GM23338 (cell line): Measurements from ENCODE around the gene EDNRB. TPM values are rescaled to one million over a fixed set of nuclear protein-coding genes. Genes with fewer than 3 reads are reported as not detected.

ENCODE experiments used
- ATAC-seq: fragments of 200-7000 bp; cut with Tn5 transposase; 3 replicates; pipeline ENCODE4 v1.9.1; 2020
- DNase-seq: peaks from one replicate; pipeline ENCODE4 v3.0.0-alpha.2; 2015; ENCODE audit warnings: low spot score
- H2AFZ ChIP-seq: fragments of 200-600 bp; sonication (generic); 2 replicates; pipeline ENCODE4 v1.8.0; 2016; ENCODE audit warnings: antibody characterized with exemption, mild to moderate bottlenecking, moderate library complexity
- H3F3A ChIP-seq: fragments of 200-600 bp; sonication (generic); replicated peaks from 2 replicates; pipeline ENCODE4 v1.8.0; 2017; ENCODE audit warnings: antibody characterized with exemption, mixed run types, low read depth
- H3K27ac ChIP-seq: fragments of 200-600 bp; sonication (generic); 2 replicates; pipeline ENCODE4 v1.6.1; 2016; ENCODE audit warnings: low read depth
- H3K27me3 ChIP-seq: fragments of 200-600 bp; sonication (generic); 2 replicates; pipeline ENCODE4 v1.8.0; 2016; ENCODE audit warnings: mild to moderate bottlenecking, mixed run types, moderate library complexity; ENCODE audit not compliant: insufficient read depth
- H3K36me3 ChIP-seq: fragments of 200-600 bp; sonication (generic); 2 replicates; pipeline ENCODE4 v1.8.0; 2016; ENCODE audit warnings: mild to moderate bottlenecking; ENCODE audit not compliant: insufficient read depth
- H3K4me1 ChIP-seq: fragments of 200-600 bp; sonication (generic); 2 replicates; pipeline ENCODE4 v1.8.0; 2016; ENCODE audit warnings: mild to moderate bottlenecking, moderate library complexity; ENCODE audit not compliant: insufficient read depth
- H3K4me2 ChIP-seq: fragments of 200-600 bp; sonication (generic); 2 replicates; pipeline ENCODE4 v1.7.1; 2017; ENCODE audit warnings: mixed run types
- H3K4me3 ChIP-seq: fragments of 200-600 bp; sonication (generic); 2 replicates; pipeline ENCODE4 v1.6.1; 2016; ENCODE audit warnings: mixed run types
- H3K79me2 ChIP-seq: fragments of 200-600 bp; sonication (generic); replicated peaks from 2 replicates; pipeline ENCODE4 v1.8.0; 2017; ENCODE audit warnings: mild to moderate bottlenecking; ENCODE audit not compliant: insufficient read depth
- H3K9me2 ChIP-seq: fragments of 200-600 bp; sonication (generic); 2 replicates; pipeline ENCODE4 v1.8.0; 2017; ENCODE audit not compliant: insufficient read depth
- H4K20me1 ChIP-seq: fragments of 200-600 bp; sonication (generic); replicated peaks from 2 replicates; pipeline ENCODE4 v1.8.0; 2017; ENCODE audit warnings: mild to moderate bottlenecking; ENCODE audit not compliant: insufficient read depth
- H3K27ac Mint-ChIP-seq: 2 replicates; pipeline ENCODE4 v1.8.0; 2020; ENCODE audit warnings: inconsistent platforms, mild to moderate bottlenecking, moderate library complexity, mixed read lengths
- H3K27me3 Mint-ChIP-seq: 3 replicates; pipeline ENCODE4 v1.8.0; 2022; ENCODE audit warnings: low read depth, mild to moderate bottlenecking, moderate library complexity, mixed read lengths, inconsistent platforms; ENCODE audit not compliant: insufficient read depth, poor library complexity
- H3K36me3 Mint-ChIP-seq: 3 replicates; pipeline ENCODE4 v1.8.0; 2021; ENCODE audit warnings: low read depth, mild to moderate bottlenecking, inconsistent platforms, moderate library complexity, mixed read lengths
- H3K4me1 Mint-ChIP-seq: 3 replicates; pipeline ENCODE4 v1.8.0; 2020; ENCODE audit warnings: mild to moderate bottlenecking, inconsistent platforms, mixed read lengths
- H3K4me3 Mint-ChIP-seq: 3 replicates; pipeline ENCODE4 v1.8.0; 2021; ENCODE audit warnings: moderate library complexity, mild to moderate bottlenecking, inconsistent platforms, mixed read lengths
- H3K9me3 Mint-ChIP-seq: 3 replicates; pipeline ENCODE4 v1.8.0; 2020; ENCODE audit warnings: moderate library complexity, mild to moderate bottlenecking, inconsistent platforms, mixed read lengths
- CREB1 ChIP-seq: fragments of 250-450 bp; sonication (Bioruptor Pico); IDR thresholded peaks from 2 replicates; pipeline ENCODE4 v1.5.0; 2020; ENCODE audit warnings: low read depth, mild to moderate bottlenecking, moderate library complexity
- EZH2 ChIP-seq: fragments of 200-600 bp; sonication (generic); IDR thresholded peaks from one replicate; pipeline ENCODE4 v1.8.0; 2017; ENCODE audit warnings: antibody characterized with exemption, mild to moderate bottlenecking, low read depth; ENCODE audit not compliant: unreplicated experiment
- EZH2phosphoT487 ChIP-seq: fragments of 200-600 bp; sonication (generic); IDR thresholded peaks from one replicate; pipeline ENCODE4 v1.8.1; 2018; ENCODE audit warnings: antibody characterized with exemption; ENCODE audit not compliant: unreplicated experiment
- JUNB ChIP-seq: IDR thresholded peaks from one replicate; pipeline ENCODE4 v1.6.1; 2016; ENCODE audit warnings: antibody characterized with exemption; ENCODE audit not compliant: unreplicated experiment
- NANOG ChIP-seq: IDR thresholded peaks from 2 replicates; pipeline ENCODE4 v1.6.1; 2016; ENCODE audit warnings: antibody characterized with exemption, borderline replicate concordance
- POLR2AphosphoS5 ChIP-seq: IDR thresholded peaks from 2 replicates; pipeline ENCODE4 v1.6.1; 2016; ENCODE audit warnings: antibody characterized with exemption, low read depth
- STAT1 ChIP-seq: IDR thresholded peaks from one replicate; pipeline ENCODE4 v1.6.1; 2016; ENCODE audit warnings: antibody characterized with exemption; ENCODE audit not compliant: unreplicated experiment
- ZNF114 ChIP-seq: fragments of 250-450 bp; sonication (Bioruptor Pico); IDR thresholded peaks from 2 replicates; pipeline ENCODE4 v1.5.0; 2020; ENCODE audit warnings: mild to moderate bottlenecking, moderate library complexity
- ZNF331 ChIP-seq: fragments of 250-450 bp; sonication (Bioruptor Pico); IDR thresholded peaks from 2 replicates; pipeline ENCODE4 v1.5.0; 2020; ENCODE audit warnings: low read depth, mild to moderate bottlenecking, moderate library complexity
- polyA plus RNA-seq: library from polyadenylated mRNA; unstranded; fragments of >200 nt; fragmentation: Nextera tagmentation; extraction: Ambion mirVana; gene quantifications from 2 replicates; pipeline ENCODE4 v1.2.1, GENCODE V29; 2016
- total RNA-seq: library from RNA; depleted of rRNA; stranded (reverse); fragments of >200 nt; shearing (Covaris generic); gene quantifications from 2 replicates; pipeline ENCODE4 v1.2.3, GENCODE V29; 2014
- TF ChIP-seq, protein P1 (sequence below): IDR thresholded peaks from one replicate; pipeline ENCODE4 v1.6.1; 2018; ENCODE audit warnings: antibody characterized with exemption; ENCODE audit not compliant: unreplicated experiment
- TF ChIP-seq, protein P2 (sequence below): IDR thresholded peaks from 2 replicates; pipeline ENCODE4 v1.6.1; 2016; ENCODE audit warnings: antibody characterized with exemption
- TF ChIP-seq, protein P3 (sequence below), 2 experiments: fragments of 200-600 bp in 1 of 2; sonication (generic) in 1 of 2; conservative IDR thresholded peaks; 2 replicates each; pipeline versions ENCODE4 v1.5.1 to v1.6.1; 2016 to 2017; ENCODE audit warnings: antibody characterized with exemption in 2 of 2, low read depth in 2 of 2, mild to moderate bottlenecking in 2 of 2, moderate library complexity in 1 of 2

Gene EDNRB
- total and polyA plus RNA-seq, 2 experiments from 2014 or later: 27.9 to 28.9 TPM

DNA sequence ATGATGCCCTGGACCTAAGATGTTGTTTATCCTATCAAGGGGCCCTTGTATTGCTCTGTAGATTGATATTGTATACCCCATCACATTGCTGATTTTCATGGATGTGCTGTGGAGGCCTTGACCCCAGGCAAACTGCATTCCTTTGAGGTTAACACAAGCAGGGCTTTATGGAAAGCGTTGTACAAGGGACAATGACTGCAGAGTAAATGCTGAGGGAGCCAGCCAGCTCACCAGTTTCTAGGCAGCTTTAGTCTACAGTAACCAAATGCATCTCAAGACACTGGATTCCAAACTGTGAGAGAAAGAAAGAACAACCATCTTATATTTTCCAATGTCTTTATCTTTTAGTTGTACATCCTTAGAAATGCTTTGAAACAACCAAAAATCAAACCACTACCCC, 34.1 kb upstream of the EDNRB start (continued):
- TF ChIP-seq, protein P1, sequence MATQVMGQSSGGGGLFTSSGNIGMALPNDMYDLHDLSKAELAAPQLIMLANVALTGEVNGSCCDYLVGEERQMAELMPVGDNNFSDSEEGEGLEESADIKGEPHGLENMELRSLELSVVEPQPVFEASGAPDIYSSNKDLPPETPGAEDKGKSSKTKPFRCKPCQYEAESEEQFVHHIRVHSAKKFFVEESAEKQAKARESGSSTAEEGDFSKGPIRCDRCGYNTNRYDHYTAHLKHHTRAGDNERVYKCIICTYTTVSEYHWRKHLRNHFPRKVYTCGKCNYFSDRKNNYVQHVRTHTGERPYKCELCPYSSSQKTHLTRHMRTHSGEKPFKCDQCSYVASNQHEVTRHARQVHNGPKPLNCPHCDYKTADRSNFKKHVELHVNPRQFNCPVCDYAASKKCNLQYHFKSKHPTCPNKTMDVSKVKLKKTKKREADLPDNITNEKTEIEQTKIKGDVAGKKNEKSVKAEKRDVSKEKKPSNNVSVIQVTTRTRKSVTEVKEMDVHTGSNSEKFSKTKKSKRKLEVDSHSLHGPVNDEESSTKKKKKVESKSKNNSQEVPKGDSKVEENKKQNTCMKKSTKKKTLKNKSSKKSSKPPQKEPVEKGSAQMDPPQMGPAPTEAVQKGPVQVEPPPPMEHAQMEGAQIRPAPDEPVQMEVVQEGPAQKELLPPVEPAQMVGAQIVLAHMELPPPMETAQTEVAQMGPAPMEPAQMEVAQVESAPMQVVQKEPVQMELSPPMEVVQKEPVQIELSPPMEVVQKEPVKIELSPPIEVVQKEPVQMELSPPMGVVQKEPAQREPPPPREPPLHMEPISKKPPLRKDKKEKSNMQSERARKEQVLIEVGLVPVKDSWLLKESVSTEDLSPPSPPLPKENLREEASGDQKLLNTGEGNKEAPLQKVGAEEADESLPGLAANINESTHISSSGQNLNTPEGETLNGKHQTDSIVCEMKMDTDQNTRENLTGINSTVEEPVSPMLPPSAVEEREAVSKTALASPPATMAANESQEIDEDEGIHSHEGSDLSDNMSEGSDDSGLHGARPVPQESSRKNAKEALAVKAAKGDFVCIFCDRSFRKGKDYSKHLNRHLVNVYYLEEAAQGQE: no peak
- TF ChIP-seq, protein P2, sequence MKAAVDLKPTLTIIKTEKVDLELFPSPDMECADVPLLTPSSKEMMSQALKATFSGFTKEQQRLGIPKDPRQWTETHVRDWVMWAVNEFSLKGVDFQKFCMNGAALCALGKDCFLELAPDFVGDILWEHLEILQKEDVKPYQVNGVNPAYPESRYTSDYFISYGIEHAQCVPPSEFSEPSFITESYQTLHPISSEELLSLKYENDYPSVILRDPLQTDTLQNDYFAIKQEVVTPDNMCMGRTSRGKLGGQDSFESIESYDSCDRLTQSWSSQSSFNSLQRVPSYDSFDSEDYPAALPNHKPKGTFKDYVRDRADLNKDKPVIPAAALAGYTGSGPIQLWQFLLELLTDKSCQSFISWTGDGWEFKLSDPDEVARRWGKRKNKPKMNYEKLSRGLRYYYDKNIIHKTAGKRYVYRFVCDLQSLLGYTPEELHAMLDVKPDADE: no peak
- TF ChIP-seq, protein P3, sequence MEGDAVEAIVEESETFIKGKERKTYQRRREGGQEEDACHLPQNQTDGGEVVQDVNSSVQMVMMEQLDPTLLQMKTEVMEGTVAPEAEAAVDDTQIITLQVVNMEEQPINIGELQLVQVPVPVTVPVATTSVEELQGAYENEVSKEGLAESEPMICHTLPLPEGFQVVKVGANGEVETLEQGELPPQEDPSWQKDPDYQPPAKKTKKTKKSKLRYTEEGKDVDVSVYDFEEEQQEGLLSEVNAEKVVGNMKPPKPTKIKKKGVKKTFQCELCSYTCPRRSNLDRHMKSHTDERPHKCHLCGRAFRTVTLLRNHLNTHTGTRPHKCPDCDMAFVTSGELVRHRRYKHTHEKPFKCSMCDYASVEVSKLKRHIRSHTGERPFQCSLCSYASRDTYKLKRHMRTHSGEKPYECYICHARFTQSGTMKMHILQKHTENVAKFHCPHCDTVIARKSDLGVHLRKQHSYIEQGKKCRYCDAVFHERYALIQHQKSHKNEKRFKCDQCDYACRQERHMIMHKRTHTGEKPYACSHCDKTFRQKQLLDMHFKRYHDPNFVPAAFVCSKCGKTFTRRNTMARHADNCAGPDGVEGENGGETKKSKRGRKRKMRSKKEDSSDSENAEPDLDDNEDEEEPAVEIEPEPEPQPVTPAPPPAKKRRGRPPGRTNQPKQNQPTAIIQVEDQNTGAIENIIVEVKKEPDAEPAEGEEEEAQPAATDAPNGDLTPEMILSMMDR (conservative IDR thresholded peaks at IDR 0.05; ENCODE audit: low read depth in 2 of 2): no peak

DNA sequence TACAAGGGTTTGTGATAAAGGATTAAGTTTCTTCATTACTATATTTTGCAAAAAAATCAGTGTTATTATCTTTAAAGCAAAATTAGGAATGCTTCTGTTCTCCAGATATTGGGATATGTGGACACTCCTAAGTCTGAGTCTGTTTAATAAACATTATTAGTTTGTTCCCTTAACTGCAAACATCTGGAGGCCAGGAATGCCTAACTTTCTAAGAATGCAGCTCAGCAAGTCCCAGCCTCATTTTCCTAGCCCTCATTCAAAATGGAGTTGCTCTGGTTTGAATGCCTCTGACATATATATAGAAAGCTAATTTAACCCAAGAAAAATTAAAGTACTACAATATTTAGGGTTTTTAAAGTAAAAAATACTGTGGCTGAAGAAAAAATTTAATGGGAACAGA, 33.6 kb upstream of the EDNRB start:
- Histone ChIP-seq H3K27me3 (no peaks in the 10 kb centered on the region), H3F3A (no peaks in the 10 kb centered on the region), H3K4me3 (no peak overlapping the region), H4K20me1 (no peaks in the 10 kb centered on the region), H3K79me2 (no peaks in the 10 kb centered on the region), H3K4me1 (no peaks in the 10 kb centered on the region), H3K36me3 (no peaks in the 10 kb centered on the region), H3K4me2 (no peak overlapping the region; the same call in 1 of the 2 replicates), H2AFZ (peak overlapping the region; percentile 72), H3K9me2 (0 out of 2 replicates have a peak, but pooled peaks cover 3% of the 10 kb centered on the region), H3K27ac (no peak overlapping the region)
- Mint-ChIP-seq H3K9me3 (no peaks in the 10 kb centered on the region; the same call in 2 of the 3 replicates), H3K27ac (no peak overlapping the region), H3K4me1 (peaks cover 2% of the 10 kb centered on the region; the same call in 1 of the 3 replicates), H3K4me3 (no peak overlapping the region), H3K36me3 (no peaks in the 10 kb centered on the region; the same call in 2 of the 3 replicates), H3K27me3 (no peaks in the 10 kb centered on the region)
- DNase-seq (peak; percentile 13), ATAC-seq (no peak)
- TF ChIP-seq POLR2AphosphoS5 (no peak), STAT1 (no peak), ZNF331 (CRISPR knock-in tag) (no peak), JUNB (no peak), NANOG (no peak), CREB1 (CRISPR knock-in tag) (no peak), EZH2phosphoT487 (no peak), ZNF114 (CRISPR knock-in tag) (no peak), EZH2 (no peak)
- TF ChIP-seq, protein P1: no peak
- TF ChIP-seq, protein P3 (conservative IDR thresholded peaks at IDR 0.05; ENCODE audit: low read depth in 2 of 2): no peak
